Nephron progenitor cell (in vitro differentiated cells): ENCODE results near the gene IL36G.

Experiments used
- DNase-seq: peaks from one replicate; pipeline ENCODE4 v3.0.0; 2021
- H3K27ac Mint-ChIP-seq: 2 replicates; pipeline ENCODE4 v1.8.0; 2021; ENCODE audit warnings: mild to moderate bottlenecking, moderate library complexity, mixed read lengths
- H3K27me3 Mint-ChIP-seq: 2 replicates; pipeline ENCODE4 v1.8.0; 2021; ENCODE audit warnings: mild to moderate bottlenecking, low read depth, mixed read lengths; ENCODE audit not compliant: poor library complexity
- H3K36me3 Mint-ChIP-seq: 2 replicates; pipeline ENCODE4 v1.8.0; 2021; ENCODE audit warnings: low read depth, mixed read lengths
- H3K4me1 Mint-ChIP-seq: 2 replicates; pipeline ENCODE4 v1.8.0; 2021; ENCODE audit warnings: mixed read lengths
- H3K4me3 Mint-ChIP-seq: 2 replicates; pipeline ENCODE4 v1.8.0; 2021; ENCODE audit warnings: mild to moderate bottlenecking, moderate library complexity, mixed read lengths
- H3K9me3 Mint-ChIP-seq: 2 replicates; pipeline ENCODE4 v1.8.0; 2021; ENCODE audit warnings: mild to moderate bottlenecking, moderate library complexity, mixed read lengths
- TF ChIP-seq, protein P1 (sequence below): fragments of 200-600 bp; sonication (generic); IDR thresholded peaks from 2 replicates; pipeline ENCODE4 v1.5.0; 2021; ENCODE audit warnings: antibody characterized with exemption

The IL36G gene

DNA sequence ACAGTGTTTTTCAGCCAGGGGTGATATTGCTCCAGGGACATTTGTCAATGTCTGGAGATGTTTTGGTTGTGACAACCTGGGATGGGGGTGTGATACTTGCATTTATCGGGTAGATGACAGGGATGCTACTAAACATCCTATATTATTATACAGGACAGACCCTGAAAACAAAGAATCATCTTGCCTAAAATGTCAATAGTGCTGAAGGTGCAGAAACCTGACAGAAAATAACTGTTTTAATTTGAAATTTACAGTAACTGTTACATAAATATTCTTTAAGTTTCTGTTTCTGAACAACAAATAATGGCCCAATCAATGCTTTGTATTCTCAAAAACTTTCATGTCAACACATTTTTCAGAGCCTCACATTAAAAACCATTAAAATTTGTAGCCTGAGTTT is 29.4 kb downstream of the IL36G start:
- H3K36me3 Mint-ChIP-seq = no peaks in the 10 kb centered on the region
- H3K4me3 Mint-ChIP-seq = no peak overlapping the region
- no peaks in the 10 kb centered on the region for H3K9me3 Mint-ChIP-seq
- TF ChIP-seq, protein P1, sequence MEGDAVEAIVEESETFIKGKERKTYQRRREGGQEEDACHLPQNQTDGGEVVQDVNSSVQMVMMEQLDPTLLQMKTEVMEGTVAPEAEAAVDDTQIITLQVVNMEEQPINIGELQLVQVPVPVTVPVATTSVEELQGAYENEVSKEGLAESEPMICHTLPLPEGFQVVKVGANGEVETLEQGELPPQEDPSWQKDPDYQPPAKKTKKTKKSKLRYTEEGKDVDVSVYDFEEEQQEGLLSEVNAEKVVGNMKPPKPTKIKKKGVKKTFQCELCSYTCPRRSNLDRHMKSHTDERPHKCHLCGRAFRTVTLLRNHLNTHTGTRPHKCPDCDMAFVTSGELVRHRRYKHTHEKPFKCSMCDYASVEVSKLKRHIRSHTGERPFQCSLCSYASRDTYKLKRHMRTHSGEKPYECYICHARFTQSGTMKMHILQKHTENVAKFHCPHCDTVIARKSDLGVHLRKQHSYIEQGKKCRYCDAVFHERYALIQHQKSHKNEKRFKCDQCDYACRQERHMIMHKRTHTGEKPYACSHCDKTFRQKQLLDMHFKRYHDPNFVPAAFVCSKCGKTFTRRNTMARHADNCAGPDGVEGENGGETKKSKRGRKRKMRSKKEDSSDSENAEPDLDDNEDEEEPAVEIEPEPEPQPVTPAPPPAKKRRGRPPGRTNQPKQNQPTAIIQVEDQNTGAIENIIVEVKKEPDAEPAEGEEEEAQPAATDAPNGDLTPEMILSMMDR = no peak
- DNase-seq = no peak
- peaks cover 51% of the 10 kb centered on the region for H3K27me3 Mint-ChIP-seq
- no peak overlapping the region for H3K27ac Mint-ChIP-seq
- H3K4me1 Mint-ChIP-seq = no peaks in the 10 kb centered on the region

DNA sequence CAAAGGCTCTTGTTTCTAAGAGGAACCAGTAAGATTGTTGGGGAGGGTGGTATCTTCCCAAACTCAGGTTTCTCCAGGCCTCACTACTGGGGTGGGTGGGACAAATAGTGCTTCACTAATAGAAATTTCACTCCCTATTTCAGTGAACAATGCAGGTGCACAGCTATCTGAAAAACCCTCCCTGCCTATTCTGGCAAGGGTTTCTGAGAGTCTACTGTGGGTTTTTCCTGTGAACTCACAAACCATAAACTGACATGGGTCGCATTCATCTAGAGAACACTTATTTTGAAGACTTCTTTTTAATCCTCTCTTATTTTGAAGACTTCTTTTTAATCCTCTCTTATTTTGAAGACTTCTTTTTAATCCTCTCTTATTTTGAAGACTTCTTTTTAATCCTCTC is 31.8 kb downstream of the IL36G start:
- H3K4me1 Mint-ChIP-seq = no peaks in the 10 kb centered on the region
- H3K9me3 Mint-ChIP-seq = peaks cover 4% of the 10 kb centered on the region
- no peak overlapping the region for H3K27ac Mint-ChIP-seq
- H3K4me3 Mint-ChIP-seq = no peak overlapping the region
- no peaks in the 10 kb centered on the region for H3K36me3 Mint-ChIP-seq
- no peak for DNase-seq
- peaks cover 55% of the 10 kb centered on the region for H3K27me3 Mint-ChIP-seq
- TF ChIP-seq, protein P1 = no peak

DNA sequence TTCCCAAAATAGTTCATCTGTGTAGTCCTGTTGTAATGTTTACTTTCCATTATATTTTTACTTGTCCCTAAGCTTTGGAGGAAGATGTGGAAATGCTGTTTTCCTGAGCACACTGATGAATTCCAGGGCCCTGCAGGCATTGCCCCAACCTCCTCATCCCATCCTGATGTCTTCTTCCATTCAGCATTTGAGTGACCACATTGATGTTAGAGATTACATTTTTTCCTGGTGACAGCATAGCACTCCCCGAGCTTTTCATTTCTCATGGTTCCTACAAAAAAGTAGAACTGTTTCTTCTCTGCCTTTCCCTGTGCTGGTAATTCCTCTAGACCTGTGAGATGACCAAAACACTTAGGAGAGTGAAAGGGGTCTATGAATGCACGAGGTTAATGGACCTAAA is 32.3 kb downstream of the IL36G start:
- H3K27ac Mint-ChIP-seq = no peak overlapping the region
- H3K27me3 Mint-ChIP-seq = peaks cover 55% of the 10 kb centered on the region
- TF ChIP-seq, protein P1 = no peak
- no peak overlapping the region for H3K4me3 Mint-ChIP-seq
- no peak for DNase-seq
- peaks cover 7% of the 10 kb centered on the region for H3K9me3 Mint-ChIP-seq
- H3K36me3 Mint-ChIP-seq = no peaks in the 10 kb centered on the region
- no peaks in the 10 kb centered on the region for H3K4me1 Mint-ChIP-seq

GRCh38 chr2:113011108-113011507 is 33.3 kb downstream of the IL36G start:
- TF ChIP-seq, protein P1 = no peak
- no peaks in the 10 kb centered on the region for H3K36me3 Mint-ChIP-seq
- H3K4me3 Mint-ChIP-seq = no peak overlapping the region
- H3K9me3 Mint-ChIP-seq = peaks cover 7% of the 10 kb centered on the region
- no peak for DNase-seq
- H3K27ac Mint-ChIP-seq = no peak overlapping the region
- H3K27me3 Mint-ChIP-seq = peaks cover 53% of the 10 kb centered on the region
- H3K4me1 Mint-ChIP-seq = no peaks in the 10 kb centered on the region

- Mint-ChIP-seq H3K9me3 (peaks cover 8% of the 10 kb centered on the region), H3K4me3 (no peak overlapping the region), H3K27ac (no peak overlapping the region), H3K27me3 (peaks cover 56% of the 10 kb centered on the region), H3K4me1 (no peaks in the 10 kb centered on the region), H3K36me3 (no peaks in the 10 kb centered on the region)
- DNase-seq = no peak
- TF ChIP-seq, protein P1 = no peak
These were observed 34.9 kb downstream of the IL36G start for GRCh38 chr2:113012436-113013335.

DNA sequence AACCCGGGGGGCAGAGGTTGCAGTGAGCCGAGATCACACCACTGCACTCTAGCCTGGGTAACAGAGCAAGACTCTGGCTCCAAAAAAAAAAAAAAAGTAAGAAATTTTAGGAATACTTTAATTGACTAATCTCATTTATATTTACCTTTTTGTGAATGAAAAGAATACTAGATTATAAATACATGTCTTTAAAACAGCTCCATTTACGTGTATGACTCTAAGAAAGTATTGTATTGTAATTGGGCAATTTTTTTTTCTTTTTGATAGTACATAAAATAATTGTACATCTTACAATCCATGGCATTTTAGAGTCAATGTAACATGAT is 35.5 kb downstream of the IL36G start:
- no peak for DNase-seq
- Mint-ChIP-seq H3K4me1 (no peaks in the 10 kb centered on the region), H3K4me3 (no peak overlapping the region), H3K27me3 (peaks cover 56% of the 10 kb centered on the region), H3K9me3 (peaks cover 14% of the 10 kb centered on the region), H3K36me3 (no peaks in the 10 kb centered on the region), H3K27ac (no peak overlapping the region)
- TF ChIP-seq, protein P1 = no peak
